NOMO-1 (cell line): ENCODE measurements around the gene CMKLR1.

Experiments
- DNase-seq, 2 experiments: peaks; one replicate each; lab custom pipeline; 2025; ENCODE audit not compliant: unreplicated experiment in 2 of 2; lab: John Stamatoyannopoulos, UW

Gene CMKLR1

DNA sequence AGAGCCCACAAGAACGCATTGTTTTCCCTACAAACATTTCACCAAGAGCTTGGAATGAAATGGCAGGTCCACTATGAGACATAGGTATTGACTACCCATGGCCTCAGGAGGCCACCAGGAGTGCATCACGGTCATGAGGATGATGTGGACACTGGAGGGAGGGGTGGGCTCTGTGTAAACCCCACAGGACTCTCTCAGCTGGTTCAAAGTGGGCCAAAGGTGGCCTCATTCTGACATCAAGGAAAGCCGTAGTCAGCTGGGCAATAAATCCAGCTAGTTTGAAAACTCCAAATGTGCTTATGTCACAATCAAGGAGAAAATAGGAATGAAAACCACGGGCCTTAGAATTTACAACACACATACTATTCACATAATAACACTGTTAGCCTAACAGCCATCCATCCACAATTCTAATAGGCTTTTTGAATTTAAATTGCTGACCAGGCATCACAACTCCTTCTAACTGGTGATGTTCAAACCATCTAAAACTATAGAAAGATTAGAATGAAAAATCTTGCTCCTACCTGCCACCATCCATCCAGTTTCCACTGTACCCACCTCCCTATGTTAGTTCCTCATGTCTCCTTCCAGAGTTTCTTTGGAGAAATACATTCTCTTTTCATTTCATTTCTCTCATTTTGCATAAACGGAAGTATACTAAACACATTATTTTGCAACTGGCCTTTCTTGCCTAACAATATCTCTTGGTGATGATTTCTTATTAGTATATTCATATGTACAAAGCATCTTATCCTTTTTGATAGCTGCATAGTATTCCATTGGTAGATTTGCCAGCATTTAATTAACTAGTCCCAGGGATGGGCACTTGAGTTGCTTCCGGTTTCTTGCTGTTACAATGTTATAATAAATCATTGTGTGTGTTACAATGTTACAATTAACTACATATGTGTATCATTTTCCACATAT lies 21.5 kb downstream of the CMKLR1 start:
- DNase-seq: peak in 1 of 2 experiments; percentile 17

DNA sequence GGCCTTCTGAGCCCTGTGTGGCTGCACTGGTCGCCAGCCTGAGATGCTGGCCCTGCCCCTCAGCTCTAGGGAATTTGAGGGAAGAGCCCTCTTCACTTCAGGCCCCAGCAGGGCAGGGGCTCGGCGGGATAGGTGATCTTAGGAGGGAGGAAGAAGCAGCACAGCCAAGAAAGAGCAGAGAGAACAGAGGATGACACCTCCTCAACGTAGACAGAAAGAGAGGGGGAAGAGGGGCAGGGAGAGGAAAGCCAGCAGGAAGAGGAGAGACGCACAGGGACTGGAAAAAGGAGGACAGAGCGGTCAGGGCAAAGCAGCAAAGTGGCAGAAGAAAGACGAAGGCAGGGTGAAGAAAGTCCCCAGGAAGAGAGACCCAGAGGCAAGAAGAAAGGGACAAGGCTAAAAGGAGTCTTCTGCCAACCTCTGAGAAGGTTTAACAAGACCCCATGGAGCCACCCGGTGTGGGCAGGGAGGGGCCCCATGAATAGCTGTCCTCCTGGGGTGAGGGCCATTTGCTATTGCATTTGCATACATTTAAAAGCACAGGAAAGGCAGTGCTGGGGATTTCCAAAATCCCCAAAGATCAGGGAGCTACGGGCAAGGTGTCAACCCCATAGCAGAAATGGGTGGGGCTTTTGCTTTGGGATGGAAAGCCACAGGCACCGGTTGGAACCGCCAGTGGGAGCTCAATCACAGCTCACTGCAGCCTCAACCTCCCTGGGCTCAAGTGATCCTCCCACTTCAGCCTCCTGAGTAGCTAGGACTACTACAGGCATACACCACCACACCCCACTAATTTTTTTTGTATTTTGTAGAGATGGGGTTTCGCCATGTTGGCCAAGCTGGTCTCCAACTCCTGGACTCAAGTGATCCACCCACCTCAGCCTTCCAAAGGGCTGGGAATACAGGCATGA lies 22.7 kb downstream of the CMKLR1 start:
- no peak for DNase-seq

GRCh38 chr12:108315486-108316105 lies 23.5 kb downstream of the CMKLR1 start:
- DNase-seq: peak; percentile 15 to 33

DNA sequence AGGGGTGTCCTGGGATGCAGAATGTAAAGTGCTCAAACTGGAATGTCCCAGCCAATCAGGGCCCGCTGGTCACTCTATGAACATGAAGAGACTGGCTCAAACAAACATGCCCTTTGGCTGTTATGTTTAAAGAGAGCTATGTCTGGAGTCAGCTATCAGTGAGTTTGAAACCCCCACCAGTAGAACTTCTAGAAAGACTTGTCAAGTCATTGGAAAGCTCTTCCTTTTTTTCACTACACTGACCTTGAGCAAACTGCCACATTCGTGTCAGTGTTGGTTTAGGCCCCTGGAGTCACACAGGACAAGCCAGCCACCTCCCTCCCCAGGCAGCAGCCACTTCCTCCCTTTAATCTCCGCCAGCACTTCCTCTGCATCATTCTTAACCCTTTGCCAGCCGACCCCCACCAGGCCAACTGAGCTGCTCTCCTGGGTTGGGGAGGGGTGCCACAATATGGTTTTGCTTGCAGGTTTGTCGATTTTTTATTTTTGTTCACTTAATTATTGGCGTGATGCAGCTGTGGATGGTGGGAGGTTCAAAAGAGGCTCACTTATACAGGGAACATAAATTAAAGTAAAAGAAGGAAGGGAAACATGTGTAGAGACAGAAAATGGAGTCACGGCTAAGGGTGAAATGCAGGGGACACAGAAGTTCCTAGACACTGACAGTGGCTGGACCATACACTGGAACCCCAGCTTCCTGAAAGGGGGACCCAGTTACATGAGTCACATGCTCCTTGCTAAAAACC lies 25.3 kb downstream of the CMKLR1 start:
- peak; percentile 90 to 95 for DNase-seq

DNA sequence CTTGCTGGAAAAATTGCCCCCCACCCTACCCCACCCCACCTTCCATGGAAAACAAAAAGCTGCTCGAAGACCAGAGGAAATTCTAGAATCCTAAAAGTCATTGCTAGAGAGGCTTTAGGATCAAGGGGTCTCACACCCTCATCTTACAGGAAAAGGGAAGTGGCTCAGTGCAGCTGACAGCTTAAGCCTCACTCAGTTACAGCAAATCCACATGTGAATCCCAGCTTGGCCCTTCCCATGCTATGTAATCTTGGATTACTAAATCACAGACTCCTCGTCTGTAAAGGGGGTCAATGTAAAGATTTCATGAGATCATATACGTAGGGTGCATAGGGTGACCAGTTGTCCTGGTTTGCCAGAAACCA lies 25.9 kb downstream of the CMKLR1 start:
- peak; percentile 20 to 37 for DNase-seq

DNA sequence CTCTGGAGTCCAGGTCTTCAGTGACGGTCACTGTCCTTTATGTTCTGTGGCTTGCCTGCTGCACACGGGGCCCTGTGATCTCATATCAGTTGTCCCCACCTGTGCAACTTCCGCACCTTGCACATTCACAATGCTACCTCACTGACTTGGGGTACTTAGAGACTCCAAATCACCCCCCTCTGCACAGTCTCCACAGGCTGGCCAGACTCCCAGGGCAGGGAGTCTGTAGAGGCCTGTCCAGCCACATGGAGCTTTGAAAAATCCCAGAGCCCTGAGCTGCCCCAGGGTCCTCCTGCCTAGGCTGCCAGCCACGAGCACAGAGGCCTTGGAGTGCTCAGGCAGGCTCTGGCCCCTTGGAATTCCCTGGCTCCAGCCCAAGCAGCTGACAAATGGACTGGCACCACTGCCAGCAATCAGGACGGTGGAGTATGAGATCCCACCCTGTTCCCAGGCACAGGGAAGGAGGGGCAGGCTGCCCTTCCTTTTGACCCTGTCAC lies 26.4 kb downstream of the CMKLR1 start:
- DNase-seq: no peak

GRCh38 chr12:108312073-108312659 lies 26.9 kb downstream of the CMKLR1 start:
- DNase-seq: no peak

DNA sequence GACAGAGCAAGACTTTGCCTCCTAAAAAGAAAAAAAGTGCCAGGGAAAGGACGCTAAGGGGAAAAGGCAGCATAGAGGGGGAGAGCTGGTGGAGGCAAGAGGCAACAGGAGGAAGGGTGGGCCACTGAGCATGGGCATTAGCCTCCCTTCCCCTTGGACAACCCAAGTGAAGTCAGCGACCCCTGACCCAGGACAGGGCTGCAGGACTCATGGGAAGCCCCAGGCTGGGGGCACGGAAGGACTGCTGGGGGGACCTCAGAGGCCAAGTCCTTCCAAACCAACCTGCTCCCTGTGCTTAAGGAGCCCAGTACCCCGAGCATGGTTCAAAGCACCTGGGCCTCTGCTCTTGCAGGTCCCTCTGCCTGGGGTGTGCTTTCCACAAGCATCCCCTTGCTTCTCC lies 27.5 kb downstream of the CMKLR1 start:
- no peak for DNase-seq

GRCh38 chr12:108310489-108310888 lies 28.6 kb downstream of the CMKLR1 start:
- no peak for DNase-seq

DNA sequence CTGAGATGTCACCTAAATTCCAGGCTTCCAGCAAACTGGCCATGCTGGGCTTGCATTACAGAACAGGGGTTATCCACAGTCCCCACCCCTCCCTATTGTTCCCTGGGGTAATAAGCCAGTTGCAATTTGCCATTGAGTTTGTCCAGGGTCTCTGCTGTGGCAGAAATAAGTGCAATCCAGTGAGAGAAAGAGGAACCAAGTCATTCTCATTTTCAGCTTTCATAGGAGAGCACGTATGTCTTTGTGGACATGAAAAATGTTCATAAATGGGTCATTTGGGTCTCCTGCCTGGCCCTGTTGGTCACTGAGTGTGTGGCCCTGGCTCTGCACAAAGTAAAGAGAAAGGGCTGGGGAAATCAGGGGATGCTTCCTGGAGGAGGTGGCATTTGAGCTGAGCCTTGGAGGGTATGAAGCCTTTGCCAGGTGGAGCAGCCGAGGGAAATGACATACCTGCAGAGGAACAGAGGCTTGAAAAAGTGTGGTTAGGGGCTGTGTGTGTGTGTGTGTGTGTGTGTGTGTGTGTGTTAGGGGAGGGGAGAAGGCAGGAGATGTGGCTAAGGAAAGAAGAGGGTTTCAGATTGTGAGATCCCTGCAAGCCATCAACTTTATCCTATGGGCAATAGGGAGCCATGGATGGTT lies 29.3 kb downstream of the CMKLR1 start:
- DNase-seq: peak in 1 of 2 experiments; percentile 59

GRCh38 chr12:108308395-108309085 lies 30.6 kb downstream of the CMKLR1 start:
- no peak for DNase-seq

- no peak for DNase-seq
These were observed 32.1 kb downstream of the CMKLR1 start for GRCh38 chr12:108307006-108307405.

DNA sequence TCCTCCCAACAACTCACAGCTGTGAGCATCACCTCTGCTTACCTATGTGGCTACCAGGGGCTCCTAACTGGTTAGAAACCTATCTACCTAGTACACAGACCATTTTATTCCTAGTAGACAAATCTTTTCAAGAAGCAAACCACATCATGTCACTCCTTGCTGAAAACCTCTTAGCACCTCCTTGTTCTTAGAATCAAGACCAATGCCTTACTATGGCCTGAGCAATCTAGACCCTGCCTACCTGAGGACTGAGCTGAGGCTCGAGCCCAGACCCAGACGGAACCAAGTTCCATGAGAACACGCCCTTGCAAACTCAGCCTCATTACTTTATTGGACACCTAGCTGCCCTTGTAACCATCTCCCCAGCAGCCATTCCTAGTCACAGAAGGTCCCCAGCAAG lies 32.6 kb downstream of the CMKLR1 start:
- no peak for DNase-seq

DNA sequence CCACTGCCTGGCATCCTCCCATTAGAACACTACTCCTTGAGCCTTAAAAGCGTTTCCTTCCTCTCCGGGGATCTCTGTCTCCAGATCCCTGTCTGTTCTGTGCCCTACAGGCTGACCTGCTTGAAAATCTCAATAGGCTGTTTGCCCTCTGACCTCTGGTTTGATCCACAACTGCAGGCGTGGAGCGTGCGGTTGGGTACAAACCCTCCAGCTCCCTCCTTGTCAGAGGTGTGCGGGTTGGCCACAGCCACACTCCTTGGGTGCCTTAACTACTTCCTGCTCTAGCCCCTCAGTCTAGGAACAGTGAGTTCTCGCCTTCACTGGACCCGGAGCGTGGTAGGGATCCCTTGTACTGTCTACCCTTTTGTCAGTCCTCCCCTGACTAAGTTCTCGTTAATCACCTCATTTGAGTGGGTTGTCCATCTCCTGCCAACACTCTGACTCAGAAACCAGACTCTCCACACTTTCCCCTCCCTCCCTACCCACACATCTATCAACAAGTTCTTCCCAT lies 33.1 kb downstream of the CMKLR1 start:
- DNase-seq: no peak

- DNase-seq: no peak
These were observed 33.6 kb downstream of the CMKLR1 start for GRCh38 chr12:108305520-108305919.

- no peak for DNase-seq
These were observed 34.5 kb downstream of the CMKLR1 start for GRCh38 chr12:108304633-108305032.

- no peak for DNase-seq
These were observed 35.4 kb downstream of the CMKLR1 start for GRCh38 chr12:108303703-108304102.
